ENCODE measurements around the gene IL36A.
A peak's percentile ranks its signal among the peaks of the same experiment; 100 is the strongest.

Gene IL36A, protein sequence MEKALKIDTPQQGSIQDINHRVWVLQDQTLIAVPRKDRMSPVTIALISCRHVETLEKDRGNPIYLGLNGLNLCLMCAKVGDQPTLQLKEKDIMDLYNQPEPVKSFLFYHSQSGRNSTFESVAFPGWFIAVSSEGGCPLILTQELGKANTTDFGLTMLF

GRCh38 chr2:113005030-113005509, at the start of gene IL36A:
IL36A (plus strand) TSS chr2:113005459; CDS start chr2:113005872, 413 bp downstream.
- DNase-seq: no peak

- DNase-seq: no peak
These were observed 47.7 kb upstream of the IL36A start for GRCh38 chr2:112957511-112957910.

- peak; percentile 48 for DNase-seq
These were observed 46.7 kb upstream of the IL36A start for GRCh38 chr2:112958428-112959108.

GRCh38 chr2:112959109-112959812, 46.0 kb upstream of the IL36A start:
- no peak for DNase-seq

- DNase-seq: no peak
These were observed 44.9 kb upstream of the IL36A start for GRCh38 chr2:112960230-112960825.

DNA sequence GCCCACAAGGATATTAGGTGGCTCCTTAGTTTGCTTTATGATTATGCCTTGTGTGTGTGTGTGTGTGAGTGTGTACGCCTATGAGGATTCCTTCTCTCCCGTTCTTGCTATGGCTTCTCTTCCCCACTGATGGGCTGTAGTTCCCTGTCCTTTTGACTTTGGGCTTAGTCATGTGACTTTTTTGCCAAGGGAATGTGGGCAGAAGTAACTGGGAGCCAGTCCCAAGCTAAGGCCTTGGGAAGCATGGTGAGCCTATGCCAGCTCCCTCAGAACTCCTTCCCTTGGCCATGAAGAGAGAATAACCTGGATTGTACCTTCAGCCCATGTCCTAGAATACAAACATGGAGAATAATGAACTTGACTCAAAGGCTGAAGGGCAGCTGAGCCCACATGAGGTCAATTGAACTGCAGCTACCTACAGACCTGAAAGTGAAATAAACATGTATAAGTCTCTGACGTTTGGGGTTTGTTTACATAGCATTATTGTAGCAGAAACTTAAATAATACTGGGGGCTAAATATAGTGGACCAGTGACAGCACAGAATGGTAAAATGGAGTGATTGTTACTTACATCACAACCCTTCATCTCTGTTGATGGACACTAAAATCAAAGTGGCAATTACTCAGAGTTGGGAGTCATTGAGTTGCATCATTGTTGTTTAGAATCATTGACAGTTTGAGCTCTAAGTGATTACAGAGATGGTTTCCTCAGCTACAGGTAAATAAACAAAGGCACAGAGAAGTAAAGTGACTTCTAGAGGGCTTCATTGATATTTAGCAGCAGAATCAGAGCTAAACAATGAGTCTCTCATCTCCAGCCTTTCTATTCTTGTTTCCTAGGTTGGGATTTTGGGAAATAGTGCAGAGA, 42.7 kb upstream of the IL36A start:
- no peak for DNase-seq

GRCh38 chr2:112967023-112967422, 38.2 kb upstream of the IL36A start:
- no peak for DNase-seq

- DNase-seq: no peak
These were observed 32.7 kb upstream of the IL36A start for GRCh38 chr2:112972423-112973086.

DNA sequence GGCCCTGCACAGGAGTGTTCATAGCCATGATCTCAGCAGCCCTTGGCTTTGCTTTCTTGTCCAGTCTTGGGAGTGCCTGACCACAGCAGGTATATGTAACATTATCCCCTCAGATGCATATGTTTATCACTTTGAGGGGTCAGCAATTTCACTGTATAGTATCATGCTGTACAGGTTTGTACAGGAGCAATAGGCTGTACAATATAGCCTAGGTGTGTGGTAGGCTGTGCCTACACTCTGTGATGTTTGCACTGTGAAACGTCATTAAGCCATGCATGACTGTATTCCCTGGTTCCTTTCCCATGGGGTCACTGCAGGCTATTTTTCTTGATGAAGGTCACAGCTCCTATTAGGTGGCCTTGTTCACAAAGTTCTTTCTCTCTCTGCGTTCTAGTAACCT, 32.1 kb upstream of the IL36A start:
- DNase-seq: no peak

DNA sequence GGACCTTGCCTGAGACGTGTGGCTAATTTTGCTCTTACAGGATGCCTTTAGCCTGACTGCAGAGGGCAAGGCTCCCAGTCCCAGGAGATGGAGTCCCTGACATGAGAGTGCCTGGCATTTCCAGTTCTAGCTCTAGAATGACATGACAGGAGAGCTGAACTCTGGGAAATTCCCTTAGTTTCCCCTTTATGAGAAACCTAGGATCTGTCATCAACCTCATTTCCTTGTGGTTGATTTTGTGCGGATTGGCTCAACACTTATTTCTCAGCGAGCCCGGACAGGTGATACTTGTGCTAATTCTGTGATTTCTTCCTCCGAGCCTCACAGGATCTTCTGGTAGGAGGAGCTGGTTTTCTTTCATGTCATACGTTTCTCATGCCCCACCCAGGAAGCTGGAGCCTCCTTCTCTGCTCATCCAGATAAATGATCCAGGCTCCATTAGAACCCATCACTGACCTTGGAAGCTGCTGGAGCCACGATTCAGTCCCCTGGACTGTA, 27.7 kb upstream of the IL36A start, which contains the start of gene IL36G:
IL36G (plus strand) TSS at position 448 of the 498 bp plus-strand sequence. CDS start 633 bp downstream, outside the sequence.
- no peak for DNase-seq

- no peak for DNase-seq
These were observed 25.5 kb upstream of the IL36A start for GRCh38 chr2:112979731-112980130.

GRCh38 chr2:112980537-112980936, 24.7 kb upstream of the IL36A start:
- DNase-seq: no peak

- peak; percentile 29 for DNase-seq
These were observed 20.2 kb upstream of the IL36A start for GRCh38 chr2:112985090-112985489.

DNA sequence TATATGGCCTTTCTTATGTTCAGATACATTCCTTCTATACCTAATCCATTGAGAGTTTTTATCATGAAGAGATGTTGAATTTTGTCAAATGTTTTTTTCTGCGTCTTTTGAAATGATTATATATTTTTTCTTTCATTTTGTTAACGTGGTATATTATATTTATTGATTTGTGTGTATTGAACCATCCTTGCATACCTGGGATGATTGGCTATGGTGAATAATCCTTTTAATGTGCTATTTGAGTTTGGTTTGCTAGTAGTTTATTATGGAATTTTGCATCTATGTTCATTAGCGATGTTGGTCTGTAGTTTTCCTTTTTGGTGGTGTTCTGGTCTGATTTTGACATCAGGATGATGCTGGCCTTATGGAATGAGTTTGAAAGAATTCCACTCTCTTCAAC, 15.6 kb upstream of the IL36A start:
- no peak for DNase-seq

GRCh38 chr2:112993831-112994230, 11.4 kb upstream of the IL36A start:
- DNase-seq: no peak

DNA sequence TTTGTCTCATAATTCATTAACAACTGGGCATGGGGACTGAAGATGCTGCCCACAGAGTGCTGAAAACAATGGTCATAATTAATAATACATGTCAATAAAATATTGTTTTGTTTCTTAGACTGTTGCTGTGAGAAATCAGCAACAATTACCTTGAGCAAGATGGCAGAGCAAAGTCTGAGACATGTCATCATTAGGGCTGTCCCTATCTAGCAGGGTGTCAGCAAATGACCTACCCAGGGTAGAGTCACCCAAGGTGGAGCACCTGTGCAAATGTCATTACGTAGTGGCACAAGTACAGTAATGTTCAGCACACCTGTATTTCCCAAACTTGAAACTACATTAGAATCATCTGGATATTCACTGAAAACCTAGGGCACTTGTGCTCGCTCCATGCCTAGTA, 10.6 kb upstream of the IL36A start:
- no peak for DNase-seq

- DNase-seq: peak; percentile 26
These were observed 9.8 kb upstream of the IL36A start for GRCh38 chr2:112995346-112995920.

- peak; percentile 67 for DNase-seq
These were observed 8.6 kb upstream of the IL36A start for GRCh38 chr2:112996635-112997034.

DNA sequence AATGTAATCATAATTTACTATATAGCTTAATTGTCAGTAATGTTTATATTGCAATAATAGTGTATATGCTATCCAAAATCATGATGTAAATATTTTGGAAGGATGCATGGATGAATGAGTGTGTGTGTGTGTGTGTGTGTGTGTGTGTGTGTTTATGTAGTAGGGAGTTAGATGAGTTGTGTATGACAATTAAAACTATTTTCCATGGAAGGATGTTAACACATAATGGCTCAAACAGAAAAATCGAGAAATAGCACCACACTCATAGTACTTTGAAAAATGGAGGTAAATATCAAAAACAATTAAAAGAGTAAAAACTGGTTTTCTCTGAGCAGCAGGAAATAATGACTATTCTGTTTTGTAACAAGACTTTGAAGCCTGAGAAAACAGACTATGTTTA, 8.1 kb upstream of the IL36A start:
- no peak for DNase-seq

DNA sequence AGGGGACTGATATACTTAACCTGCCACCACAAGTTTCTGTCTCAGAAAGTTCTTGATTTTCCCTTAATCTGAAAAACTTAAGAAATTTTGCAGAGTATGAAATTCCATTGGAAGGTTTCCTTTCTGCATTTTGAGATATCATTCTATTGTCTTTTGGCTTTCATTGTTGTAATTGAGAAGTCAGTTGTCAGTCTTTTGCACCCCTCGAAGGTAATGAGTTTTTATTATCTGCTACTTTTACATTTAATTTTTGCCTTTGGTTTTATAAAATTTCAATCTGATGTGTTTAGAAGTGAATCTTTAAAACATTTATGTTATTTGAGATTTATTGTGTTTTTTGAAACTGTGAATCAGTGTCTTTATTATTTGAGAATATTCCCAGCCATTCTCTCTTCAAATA, 4.8 kb upstream of the IL36A start:
- DNase-seq: no peak

DNA sequence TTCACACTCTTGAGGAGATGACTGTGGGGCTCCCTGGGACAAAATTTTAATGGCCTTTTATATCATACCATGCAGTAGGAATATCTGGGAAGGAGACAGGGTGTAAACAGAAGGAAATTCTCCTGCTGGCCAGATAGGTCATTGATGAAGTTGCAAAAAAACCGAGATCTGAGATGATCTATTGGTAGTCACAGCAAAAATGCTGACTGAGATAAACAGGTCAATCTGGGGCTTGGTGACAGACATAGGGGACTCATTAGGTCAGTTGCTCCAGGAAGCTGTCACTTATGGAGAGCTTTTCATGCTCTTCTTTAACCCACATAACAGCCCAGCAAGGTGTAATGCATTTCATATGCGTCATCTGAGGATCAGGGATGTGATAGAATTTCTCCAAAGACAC, 2.6 kb upstream of the IL36A start:
- DNase-seq: no peak
